ENCODE measurements around the gene FAAP100.

Gene FAAP100

DNA sequence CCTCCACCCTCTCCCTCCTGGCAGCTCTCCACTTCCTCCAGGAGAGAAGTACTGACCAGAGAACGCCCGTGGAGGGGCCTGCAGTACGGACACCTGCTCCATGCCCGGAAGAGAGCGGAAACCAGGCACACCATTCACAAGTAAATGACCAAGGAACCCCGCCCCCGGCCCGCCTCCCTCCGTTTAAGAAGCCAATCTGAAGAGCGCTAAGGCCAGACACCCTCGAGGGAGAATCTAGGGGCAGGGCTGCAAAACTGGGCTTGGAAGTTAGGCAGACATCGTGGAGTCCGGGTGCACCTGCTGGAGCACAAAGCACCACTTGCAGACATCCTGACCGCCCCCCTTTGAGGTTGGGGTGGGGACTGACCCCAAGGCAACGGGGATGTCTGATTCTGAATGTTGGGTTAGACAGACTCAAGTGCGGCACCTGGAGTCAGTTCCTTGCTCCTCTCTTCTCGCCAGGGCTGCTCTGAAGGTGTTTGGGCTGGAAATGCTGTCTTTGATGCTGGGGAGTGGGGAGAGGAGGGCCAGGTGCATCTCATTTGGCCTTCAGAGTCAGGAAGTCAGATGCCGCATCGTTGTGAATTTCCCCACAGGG, 964 bp upstream of the FAAP100 start:
- peak; percentile 79 for DNase-seq

DNA sequence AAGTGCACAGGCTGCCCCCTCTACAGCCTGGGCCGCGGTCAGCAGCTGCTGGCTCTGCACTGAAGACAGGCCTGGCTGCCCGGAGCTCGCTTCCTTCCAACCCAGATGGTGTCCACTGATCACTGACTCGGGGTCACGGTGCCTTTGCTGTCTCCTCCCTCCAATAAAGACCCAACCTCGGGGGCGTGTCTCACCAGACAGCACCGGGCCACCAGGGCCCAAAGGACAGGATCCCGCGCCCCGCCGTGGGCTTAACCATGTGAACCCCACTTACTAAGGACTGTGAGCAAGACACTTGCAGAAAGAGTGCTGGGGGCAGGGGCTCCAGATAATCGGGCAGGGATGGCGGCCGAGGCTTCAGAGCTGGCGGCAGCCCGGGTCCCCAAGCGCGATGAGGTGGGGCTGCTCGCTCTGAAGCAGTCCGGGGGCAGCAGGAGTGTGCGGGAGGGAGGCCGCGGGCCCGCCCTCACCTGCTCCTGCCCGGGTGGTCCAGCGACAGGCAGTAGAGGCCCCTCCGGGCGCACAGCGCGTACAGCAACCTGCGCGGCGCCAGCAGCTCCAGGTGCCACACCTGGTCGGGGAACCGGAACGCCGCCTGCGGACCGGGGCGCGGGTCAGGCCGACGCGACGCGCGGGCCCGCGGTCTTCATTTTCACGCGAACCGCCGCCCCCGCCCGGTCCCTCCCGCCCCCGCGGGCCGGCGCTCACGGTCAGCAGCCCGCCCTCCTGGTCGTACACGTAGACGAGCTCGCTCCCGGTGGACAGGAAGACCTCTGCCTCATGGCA, 502 bp downstream of the FAAP100 start:
- DNase-seq = no peak

DNA sequence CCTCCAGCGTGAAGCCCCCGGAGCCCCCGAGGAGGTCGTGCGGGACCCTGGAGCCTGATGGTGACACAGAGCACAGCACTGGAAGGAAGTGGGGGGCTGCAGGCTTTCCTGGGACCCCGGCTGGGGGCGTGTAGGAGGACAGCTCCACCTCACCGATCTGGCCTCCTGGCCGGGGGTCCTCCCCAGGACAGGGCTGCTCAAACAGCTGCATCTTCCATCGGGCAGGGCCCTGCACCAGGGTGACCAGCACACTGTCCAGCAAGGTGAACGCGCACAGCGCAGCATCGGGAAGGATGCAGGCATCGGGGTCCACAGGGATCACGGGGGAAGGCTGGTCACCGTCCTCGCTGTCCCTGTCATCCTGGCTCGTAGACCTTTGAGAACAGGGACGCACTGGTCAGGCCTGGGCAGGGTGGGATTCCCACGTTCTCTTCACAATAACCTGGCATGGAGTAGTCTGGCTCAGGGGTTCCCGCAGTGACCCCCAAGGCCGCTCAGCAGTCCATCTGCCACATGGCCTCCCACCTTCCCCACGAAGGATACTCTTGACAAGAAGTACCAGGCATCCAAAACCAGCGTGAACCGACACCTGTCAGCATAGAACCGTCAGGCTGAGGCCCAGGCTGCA, 1.2 kb downstream of the FAAP100 start:
- no peak for DNase-seq

DNA sequence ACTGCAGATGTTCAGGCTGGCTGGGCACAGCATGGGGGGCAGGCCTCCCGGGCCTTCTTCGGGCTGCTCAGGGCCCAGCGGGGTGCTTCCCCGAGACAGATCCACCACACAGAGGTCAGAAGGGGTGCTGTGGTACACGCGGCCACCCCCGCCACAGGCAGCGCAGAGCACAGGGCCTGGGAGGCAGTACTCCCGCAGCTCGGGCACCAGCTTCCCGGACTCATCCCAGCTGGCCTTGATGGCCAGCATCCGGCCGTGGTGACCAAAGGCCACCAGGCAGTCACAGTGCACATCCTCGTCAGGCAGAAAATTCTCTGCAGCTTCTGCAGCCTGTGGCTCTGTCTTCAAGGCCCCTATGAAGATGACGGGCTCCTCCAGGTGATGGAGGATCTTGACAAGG, 1.9 kb downstream of the FAAP100 start:
- no peak for DNase-seq

DNA sequence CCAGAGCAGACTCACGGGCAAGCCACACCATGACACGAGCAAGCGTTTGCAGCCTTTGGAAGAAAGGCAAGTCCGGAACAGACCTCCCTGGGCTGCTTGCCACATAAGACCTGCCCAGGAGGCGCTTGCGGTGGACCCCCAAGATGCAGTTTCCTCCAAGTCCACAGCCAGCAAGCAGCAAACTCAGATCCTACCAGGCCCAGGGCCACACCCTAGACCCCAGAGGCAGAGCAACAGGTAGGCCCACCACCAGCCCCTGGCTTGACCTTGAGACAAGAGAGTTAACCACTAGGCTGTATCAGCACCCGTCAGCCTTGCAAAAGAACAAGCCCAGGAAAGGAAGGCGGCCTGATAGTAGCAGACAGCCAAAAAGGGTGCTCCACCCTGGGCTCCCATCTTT, 2.3 kb downstream of the FAAP100 start:
- no peak for DNase-seq

DNA sequence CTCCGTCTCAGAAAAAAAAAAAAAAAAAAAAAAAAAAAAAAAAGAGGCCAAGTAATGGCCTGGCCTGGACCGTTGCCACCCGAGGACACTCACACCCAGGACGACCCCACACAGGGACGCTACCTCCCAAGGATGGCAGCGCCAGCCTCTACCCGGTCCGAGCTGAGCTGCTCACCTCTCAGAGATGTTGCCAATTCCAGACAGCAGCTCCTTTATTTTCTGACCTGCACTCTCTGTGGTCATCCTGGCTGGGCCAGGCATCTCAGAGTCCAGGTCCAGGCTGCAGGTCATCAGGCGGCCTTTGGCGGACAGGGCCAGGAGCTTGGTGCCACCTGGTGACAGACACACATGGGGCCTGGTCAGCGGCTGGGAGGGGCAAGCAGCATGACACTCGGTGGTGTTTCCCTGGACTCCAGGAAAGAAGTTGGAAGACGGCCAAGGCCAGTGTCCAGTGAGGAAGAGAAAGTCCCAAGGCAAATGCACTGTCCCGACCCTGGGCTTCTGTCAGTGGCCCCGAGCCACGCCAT, 3.1 kb downstream of the FAAP100 start:
- DNase-seq = no peak

DNA sequence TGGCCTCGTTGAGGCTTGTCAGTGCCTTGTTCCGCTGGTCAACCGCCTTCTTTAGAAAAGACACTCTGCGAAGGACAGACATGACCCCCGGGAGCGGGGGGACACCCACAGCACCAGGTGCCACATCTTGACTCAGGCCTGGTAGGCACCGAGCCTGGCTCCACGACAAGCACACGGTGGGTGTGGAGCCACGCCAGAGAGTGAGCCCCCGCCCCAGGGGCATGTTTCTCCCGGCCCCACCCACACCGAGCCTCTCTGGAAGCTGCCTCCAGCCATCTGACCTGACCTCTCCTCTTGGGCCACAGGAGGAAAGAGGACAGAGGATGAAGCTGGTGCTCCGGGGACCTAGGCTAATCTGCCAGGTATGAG, 4.6 kb downstream of the FAAP100 start:
- no peak for DNase-seq

DNA sequence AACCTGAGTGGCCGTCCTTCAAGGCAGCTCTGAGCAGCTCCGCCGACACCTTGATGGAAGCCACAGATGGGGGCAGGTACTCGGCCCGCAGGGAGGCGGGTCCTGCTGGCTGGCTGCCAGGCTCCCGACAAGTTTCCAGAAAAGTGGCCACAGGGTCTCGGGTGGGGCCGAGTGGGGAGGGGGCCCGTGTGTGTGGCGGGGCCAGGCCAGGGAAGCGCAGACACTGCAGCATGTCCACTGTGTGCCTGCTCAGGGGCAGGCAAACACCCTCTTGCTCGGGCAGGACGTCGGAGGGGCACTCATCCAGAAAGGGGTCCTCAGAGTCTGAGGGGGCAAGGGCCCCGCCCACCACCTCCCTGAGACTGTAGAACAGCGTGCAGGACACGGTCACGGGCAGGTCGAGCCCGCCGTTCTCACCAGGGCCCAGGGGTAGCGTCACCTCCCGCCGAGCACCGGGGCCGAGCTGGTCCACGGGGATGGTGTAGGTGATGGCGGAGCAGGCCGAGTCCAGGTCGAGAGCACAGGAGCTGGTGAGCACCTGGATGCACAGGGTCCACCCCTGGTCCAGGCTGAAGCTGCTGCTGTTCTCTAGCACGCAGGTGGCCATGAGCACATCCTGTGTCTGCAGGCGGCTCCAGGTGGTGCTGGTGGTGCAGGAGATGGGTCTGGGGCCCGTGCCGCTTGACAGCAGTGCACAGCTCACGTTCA, 5.1 kb downstream of the FAAP100 start:
- no peak for DNase-seq

DNA sequence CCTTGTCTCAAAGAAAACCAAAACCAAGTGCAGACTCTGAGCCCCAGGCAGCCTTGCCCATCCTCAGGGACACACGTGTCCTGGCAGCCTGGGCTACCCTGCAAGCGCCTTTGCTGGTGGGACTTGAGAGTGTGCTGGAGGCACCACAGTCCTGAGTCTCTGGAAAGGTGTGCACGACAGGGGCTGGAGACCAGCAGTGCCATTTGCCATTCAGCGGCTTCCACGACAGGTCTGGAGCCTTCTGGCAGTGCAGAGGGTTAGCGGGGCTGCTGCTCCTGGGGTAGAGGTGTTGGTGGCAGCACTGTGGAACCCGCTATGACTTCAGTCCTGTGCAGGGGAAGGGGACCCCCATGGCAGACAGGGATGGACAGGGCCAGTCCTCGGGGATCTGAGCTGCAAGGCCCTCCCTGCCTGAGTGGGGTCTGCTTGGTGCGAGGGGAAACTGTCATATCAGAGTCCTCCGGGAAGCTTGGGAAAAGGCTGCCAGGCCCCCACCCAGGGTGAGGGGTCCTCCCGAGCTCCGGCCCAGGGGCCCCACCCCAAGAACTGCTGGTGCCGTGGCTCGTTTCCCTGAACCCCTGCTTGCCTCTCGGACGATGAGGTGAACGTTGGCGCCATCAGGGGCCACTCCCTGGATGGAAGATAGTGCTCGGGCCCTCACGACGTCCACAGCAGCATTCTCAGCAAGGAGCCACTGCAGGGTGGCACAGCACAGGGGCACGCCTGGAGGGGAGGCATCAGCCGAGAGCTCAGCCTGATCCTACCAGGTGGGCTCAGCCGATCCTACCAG, 6.8 kb downstream of the FAAP100 start:
- no peak for DNase-seq

DNA sequence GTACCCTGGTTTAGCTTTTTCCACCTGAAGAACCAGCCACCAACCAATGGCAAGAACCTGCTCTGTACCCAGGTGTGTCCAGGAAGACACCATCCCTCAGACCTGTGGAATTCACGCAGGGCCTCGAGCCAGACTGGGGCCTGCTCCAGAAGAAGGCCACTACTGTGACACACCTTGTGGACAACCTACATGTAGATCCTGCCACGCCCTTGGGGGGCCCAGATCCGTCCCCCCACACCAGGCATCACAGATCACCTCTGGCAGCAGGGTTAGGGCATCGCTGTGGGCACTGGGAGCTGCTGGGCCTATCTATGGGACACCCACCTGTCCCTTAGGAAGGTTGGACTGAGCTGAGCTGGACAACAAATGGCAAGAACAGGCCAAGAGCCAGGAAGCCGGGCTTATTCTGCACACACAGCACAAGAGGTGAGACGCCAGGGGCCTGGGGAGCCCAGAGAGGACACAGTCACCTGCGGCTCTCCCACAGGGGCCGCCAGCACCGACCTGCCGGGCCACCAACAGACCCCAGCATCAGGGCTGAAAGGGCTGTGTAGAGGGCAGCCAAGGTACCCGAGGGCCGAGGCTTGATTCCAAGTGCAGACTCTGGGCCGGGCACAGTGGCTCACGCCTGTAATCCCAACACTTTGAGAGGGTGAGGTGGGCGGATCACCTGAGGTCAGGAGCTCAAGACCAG, 7.7 kb downstream of the FAAP100 start:
- no peak for DNase-seq

DNA sequence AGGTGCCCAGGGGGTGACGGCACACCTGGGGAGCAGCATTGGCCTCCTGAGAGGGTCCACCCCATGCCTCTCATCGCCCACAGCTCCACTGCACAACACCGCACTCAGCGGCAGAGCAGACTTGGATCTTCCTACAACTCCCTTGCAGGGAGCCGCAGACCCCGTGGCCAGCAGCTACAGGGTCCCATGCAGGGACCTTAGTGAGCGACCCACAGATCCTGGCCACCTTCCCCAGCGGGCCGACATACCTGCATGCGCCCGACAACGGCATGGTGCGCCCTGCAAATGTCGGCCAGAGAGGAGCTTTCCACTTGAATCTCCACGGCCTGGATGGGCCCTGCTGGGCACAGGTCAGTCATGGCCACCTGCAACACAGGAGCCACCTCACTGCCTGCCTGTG, 8.4 kb downstream of the FAAP100 start:
- no peak for DNase-seq

DNA sequence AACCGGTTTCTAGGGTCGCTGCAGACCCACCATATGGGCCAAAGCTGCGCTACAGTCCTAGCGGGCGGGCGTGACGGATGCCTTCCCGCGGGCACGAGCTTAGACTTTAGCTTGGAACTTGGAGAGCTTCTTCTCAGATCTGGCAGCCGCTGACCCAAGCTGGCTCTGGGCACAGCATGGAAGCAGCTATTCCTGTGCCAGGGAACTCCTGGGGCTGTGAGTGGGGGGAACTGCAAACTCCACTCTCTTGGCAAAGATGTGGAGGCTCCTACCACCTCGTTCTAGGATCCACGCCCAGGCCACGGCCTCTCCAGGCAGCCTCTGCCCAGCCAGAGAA, 8.8 kb downstream of the FAAP100 start:
- DNase-seq = no peak

DNA sequence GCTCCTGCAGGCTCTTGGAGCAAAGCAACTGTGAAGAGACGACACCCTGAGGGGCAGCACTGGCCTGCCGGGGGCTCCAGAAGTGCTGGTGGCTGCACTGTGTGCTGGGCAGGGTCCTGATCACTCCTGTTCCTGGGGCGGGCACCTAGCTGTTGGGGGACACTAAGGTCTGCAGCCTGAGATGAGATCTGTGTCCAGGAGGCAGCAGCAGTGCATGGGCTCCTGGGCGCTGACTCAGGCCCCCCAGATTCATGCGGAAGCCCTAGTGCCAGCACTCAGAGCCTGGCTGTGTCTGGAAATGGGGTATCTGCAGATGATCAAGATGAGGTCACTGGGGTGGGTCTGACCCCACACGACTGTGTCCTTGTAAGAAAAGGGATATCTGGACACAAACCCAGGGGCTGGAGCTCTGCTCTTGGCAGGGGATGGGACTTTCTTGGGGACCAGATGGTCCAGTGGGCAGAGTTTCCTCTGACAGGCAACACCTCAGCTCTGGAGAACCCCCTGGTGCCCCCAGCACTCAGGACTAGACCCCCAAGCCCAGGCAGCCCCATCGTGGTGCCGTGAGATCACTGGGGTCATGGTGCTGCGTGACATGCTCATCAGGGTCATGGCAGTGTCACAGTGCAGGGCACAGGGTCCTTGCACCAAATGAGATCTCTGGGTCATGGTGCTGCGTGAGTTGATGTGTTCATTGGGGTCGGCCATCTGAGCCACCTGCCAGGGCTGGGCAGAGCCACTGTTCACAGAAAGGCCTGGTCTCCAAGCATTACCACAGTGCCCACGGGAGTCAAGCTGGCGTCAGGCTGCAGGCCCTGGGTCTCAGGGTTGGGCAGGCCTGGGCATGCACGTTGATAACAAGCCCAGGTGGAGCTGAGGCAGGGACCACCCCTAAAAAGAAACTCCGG, 9.5 kb downstream of the FAAP100 start:
- DNase-seq = no peak

DNA sequence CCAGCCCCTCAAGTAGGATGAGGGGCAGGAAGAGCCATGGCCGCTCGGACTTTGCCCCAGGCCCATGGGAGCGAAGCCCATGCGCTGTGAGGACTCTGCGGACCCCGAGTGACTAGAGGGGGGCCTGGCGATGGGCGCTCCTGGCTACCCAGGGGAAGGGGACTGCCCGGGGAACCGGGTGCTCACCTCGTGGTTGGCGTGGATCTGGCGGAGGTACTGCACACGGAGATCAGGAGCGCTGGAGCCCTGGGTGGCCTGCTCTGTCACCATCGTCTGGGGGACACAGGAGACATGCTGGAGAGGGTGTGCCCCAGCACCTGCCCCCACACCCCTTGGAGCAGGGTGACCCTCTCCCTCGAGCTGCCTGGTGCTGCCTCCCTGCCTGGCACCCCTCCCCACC, 11.0 kb downstream of the FAAP100 start:
- no peak for DNase-seq

DNA sequence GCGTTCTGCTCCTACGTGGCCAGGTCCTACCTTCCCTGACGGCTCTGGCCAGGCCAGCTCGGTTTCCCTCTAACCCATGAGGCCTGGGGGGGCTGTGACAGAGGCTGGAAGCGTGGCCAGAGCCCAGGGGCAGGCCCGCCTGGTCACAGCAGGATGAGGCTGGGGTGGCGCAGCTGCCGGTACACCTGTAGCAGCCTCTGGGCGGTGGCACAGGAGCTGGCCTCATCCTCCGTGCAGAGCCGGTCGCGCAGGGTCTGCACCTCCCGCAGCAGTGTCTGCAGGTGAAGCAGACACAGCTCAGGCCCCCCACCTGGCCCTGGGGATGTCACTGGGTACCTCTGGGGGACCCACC, 11.5 kb downstream of the FAAP100 start:
- no peak for DNase-seq

DNA sequence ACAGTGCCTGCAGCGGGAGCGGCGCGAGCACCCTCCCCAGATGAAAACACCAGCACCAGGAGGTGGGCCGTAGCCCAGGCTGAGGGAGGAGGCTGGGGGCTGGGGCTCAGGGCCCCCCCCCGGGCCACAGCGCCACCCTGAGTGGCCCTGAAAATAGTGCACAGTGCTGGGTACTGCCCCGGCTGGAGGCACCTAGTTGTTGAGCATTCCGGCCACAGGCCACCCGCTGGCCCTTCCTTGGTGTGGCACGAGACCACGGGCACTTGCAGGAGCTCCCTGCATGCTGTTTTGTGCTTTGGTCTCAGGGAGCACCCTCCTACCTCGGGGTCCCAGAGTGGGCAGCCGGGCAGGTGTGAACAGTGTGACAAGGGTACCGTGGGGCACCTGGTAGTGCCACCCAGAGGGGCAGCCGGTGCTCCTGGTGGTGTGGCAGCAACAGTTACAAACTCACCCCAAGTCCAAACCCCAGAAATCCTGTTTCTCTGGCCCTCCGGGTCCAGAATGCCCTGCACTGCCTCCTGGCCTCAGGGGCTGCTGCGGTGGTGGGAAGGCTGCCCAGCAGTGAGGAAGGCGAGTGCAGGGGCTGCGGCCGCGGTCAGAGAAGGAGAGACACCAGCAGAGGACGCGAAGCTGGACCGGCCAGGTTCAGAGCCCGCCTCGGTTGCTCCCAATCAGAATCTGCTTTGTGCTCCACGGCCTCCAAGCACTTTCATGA, 12.0 kb downstream of the FAAP100 start:
- no peak for DNase-seq

DNA sequence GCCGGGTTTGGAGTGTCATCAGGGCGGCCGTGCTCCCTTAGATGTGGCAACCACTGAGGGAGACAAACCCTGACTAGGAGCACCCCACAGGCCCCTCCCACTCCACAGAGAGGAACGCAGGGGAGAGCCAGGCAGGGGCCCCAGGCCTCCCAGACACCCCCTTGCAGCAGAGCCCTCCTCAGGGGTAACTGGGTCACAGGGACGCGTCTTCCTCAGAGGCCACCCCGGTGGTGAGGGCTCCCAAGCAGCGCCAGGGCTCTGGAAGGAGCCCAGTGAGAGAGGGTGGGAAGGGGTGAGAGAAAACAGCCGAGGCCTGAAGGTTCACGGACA, 12.6 kb downstream of the FAAP100 start:
- DNase-seq = no peak

DNA sequence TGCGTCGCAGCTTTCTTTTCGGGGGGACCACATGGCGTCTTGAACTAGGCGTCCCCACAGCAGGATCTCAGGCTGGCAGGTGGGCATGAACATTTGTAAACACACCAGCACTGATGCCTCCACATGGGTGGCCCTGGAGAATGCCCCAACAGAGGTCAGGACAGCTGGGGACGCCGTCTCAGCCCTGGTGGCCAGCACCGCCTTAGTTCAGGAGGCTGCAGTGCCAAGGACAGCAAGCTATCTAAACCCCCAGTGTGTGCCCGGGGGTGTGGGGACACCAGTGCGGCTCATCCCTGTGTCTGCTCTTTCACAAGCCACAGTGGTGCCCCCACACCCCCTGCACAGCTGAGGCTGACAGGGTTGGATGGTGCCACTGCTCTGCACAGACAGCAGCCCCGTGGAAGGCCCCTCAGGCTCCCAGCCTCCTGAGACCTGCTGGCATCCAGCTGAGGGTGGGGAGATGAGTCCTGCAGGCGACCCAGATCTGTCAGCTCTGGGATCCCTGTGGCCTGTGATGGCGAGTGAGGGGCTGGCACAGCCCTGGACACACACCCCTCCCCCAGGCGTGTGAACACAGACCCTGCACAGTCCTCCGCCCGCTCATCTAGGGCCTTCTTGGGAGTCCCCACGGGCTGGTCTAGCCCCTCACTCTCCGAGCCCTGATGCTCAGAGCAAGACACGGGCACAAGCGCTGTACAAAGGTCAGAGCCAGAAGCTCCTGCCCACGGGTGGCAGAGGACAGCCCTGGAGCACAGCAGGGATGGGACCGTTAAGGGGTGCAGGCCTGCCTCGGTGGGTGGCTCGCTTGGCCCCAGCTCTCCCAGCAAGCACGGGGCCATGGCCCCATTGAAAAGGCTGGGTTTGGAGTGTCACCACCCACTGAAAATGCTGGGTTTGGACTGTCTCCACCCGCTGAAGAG, 13.2 kb downstream of the FAAP100 start:
- DNase-seq = no peak

DNA sequence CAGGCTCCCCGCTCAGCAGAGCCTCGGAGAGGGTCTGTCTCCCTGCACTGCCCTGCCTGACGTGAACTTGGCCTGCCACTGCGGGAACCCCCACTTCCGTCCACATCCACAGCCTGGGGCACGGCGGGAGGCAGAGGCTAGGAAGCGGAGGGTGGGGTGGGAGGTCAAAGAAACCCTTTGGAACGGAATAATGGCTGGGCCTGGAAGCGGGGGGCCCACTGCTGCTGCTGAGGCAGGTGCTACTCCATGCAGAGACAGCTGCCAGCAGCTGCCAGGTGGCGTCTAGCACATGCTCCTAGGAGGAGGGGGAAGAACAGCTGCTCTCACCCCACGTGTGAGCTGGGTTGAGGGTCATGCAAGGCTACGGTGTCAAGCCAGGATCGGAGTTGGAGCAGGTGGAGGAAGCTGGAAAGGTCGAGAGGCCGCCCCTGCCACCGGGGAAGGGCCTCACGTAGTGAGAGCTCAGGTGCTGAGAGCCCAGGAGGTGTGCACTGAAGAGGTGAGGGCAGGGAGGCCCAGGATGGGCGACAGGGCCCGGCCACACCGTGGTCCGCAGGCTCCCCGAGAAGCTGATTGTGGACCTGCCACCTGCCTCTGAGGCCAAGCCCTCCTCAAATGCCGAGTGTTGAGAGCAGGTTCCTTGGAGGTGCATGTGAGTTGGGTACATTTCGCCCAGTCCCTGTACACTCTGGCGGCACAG, 14.1 kb downstream of the FAAP100 start:
- DNase-seq = peak; percentile 88
